GM18511 (cell line): ENCODE measurements around the gene LRRC37B.
A peak's percentile ranks its signal among the peaks of the same experiment; 100 is the strongest.
"Not testable (repeated sequence)": the region's sequence is repeated elsewhere in the genome, so short reads cannot be mapped to it uniquely, and the experiment has no call there.

Source experiments
- ATAC-seq: cut with Tn5 transposase; IDR thresholded peaks from one replicate; pipeline ENCODE4 v1.9.1; 2021; ENCODE audit warnings: mild to moderate bottlenecking, moderate library complexity; ENCODE audit not compliant: unreplicated experiment

LRRC37B gene

DNA sequence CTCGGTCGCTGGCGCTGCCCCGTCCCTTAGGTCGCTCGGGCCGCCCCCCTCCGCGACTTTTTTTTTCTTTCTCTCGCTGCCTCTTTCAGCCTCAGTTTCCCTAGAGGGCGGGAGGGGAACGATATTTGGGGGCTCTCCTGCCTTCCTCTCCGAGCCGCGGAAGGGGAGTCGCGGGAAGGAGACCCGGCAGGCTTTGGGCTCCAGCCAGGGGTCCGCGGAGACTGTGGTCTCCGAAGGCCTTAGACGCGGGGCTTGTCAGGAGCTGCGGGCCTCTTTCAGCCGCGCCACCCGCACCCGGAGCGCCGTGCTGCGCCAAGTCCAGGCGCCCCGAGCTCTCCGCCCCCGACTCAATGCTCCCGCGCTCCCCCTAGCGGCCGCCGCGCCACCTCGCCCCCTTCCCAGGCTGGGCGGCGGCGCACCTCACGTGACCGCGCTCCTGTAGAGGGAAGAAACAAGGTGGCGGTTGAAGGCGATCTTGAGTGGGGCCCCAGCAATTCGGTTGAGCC lies at the start of gene LRRC37B:
Gene LRRC37B, plus strand, starts transcription at position 427 of the 506 bp plus-strand sequence. CDS start 14,010 bp downstream, outside the sequence.
- ATAC-seq, result peak; percentile 92

DNA sequence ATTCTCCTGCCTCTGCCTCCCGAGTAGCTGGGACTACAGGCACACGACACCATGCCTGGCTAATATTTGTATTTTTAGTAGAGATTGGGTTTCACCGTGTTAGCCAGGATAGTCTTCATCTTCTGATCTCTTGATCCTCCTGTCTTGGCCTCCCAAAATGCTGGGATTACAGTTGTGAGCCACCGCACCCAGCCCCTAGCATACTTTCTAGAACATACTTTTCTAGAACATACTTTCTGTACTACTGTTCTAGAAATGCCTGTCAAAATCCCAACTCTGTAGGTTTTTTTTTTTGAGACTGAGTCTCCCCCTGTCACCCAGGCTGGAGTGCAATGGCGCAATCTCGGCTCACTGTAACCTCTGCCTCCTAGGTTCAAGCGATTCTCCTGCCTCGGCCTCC lies 43.1 kb upstream of the LRRC37B start:
- not testable (repeated sequence) for ATAC-seq

GRCh38 chr17:31967648-31968047 lies 39.5 kb upstream of the LRRC37B start:
- no peak for ATAC-seq

GRCh38 chr17:31970416-31970815 lies 36.8 kb upstream of the LRRC37B start:
- ATAC-seq, result not testable (repeated sequence)

DNA sequence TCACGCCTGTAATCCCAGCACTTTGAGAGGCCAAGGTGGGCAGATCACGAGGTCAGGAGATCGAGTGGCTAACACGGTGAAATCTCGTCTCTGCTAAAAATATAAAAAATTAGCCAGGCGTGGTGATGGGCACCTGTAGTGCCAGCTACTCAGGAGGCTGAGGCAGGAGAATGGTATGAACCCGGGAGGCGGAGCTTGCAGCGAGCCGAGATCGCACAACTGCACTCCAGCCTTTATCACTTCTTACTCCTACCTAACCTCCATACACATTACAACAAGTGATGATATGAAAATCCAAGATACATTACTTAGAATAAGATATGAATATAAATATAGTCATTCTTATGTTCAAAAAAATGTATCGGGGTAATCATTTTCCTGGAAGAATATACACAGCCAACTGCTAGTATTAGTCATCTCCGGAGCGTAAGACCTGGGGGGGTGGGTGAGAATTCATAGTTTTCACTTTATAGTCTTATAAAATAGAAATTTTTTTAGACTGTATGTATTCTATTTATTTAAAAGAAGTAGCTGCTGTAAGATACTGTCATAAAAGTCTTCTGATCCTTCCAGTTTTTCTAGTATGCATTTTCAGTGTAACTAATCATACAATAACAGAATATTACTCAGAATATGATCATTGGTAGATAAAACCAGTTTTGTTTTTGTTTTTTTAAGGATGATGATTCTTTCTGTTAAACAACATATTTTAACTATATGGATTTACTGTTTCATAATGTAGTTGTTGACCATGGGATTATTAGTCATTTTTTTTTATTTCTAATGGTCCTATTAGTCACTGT lies 32.7 kb upstream of the LRRC37B start:
- ATAC-seq, result not testable (repeated sequence)

DNA sequence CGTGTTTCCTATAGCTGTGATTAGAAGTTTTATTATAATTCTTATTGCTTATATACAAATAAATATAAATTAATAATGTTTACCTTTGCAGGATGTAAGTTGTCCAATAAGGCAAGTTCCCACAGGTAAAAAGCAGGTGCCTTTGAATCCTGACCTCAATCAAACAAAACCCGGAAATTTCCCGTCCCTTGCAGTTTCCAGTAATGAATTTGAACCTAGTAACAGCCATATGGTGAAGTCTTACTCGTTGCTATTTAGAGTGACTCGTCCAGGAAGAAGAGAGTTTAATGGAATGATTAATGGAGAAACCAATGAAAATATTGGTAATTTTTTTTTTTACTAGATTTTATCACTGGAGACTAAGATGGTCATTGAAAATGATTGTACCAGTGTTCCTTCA lies 31.8 kb upstream of the LRRC37B start:
- not testable (repeated sequence) for ATAC-seq

GRCh38 chr17:31991821-31992220 lies 15.4 kb upstream of the LRRC37B start:
- not testable (repeated sequence) for ATAC-seq

DNA sequence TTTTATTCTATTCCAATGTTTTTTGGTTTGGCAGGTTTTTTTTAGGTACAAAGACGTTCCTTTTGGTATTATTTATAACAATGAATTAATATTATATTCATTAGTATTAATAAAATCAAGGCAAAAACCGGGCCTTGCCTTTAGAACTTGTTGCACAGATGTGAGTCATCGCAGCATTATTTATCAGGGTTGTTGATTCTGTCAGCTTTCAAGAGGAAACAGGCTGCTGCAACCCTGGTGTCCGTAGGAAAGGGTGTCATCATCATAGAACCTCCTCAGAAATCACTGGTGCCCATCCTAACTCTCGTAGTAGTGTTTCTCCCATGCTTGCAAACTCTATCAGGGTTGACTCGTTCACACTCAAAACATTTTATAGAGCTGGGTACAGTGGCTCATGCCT lies 10.2 kb upstream of the LRRC37B start:
- ATAC-seq, result no peak

GRCh38 chr17:32007463-32008298 lies 498 bp downstream of the LRRC37B start:
- ATAC-seq, result peak; percentile 55

DNA sequence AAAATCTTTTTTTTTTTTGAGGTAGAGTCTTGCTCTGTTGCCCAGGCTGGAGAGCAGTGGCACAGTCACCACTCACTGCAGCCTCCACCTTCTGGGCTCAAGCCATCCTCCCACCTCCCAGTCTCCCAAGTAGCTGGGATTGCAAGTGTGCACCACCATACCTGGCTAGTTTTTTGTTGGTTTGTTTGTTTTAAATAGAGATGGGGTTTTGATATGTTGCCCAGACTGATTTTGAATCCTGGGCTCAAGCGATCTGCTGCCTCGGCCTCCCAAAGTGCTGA lies 2.0 kb downstream of the LRRC37B start:
- ATAC-seq, result no peak

- no peak for ATAC-seq
These were observed 2.9 kb downstream of the LRRC37B start for GRCh38 chr17:32010114-32010513.

DNA sequence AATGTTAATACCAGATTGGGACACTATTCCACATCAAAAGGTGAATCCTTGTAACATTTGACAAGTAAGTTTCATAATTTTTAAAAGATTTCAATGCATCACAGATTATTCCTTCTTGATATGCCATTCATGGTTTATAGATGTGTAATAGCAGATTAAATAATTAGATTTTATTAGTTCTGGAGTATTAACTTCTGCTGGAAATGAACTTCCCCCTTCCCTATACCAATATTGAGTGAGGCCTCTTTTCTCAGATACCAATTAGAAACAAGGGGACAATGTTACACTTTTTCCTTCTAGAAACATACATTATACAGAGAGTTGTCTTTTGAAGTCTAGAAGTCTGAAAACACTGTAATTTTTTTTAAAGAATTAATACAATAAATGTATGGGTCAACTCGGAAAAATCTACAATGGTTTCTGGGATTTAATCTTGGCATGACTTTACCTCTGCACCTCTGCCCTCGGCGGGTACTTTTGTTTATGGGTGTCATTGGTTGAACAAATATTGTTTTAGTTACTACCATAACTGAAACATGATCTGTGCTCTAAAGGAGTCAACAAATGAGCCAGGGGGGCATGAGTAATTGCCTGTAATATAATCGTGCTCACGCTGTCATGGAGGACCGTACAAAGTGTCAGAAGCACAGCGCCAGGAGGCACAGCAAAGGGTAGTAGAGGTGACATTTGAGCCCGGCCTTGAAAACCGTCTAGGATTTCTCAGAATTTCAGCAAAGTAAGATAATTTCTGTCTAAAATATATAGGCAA lies 8.2 kb downstream of the LRRC37B start:
- no peak for ATAC-seq

DNA sequence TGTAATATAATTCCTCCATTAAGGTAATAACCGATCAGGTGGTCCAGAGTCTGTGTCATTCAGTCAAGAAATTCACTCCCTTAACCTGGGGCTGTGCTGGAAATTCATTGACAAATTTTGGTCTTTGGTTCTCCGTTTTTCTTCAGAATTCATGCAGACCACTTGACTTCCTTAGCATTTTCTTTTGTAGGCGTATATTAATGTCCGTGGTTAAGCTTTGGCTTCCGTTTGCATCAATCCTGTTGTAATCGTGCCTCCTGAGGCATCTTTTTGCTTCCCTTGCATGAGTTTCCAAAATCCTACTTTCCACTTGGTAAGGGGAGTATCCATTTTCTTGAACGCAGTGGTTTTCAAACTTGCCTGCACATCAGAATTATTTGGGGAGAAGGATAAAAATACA lies 9.0 kb downstream of the LRRC37B start:
- ATAC-seq, result no peak

DNA sequence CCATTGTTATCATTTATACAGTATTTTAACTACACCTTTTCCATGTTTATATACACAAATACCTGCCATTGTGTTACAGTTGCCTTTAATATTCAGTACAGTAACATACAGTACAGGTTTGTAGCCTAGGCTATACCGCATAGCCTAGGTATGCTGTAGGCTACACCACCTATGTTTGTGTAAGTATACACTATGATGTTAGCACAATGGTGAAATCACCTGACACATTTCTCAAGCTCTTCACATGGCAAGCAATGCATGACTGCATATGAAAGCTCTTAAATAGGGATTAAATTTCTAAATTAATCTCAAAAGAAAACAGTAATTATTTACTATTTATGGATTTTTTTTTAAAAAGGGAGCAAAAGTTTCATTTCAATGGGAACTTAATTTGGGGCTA lies 12.0 kb downstream of the LRRC37B start:
- no peak for ATAC-seq

- ATAC-seq, result no peak
These were observed 13.9 kb downstream of the LRRC37B start for GRCh38 chr17:32020943-32021614.

DNA sequence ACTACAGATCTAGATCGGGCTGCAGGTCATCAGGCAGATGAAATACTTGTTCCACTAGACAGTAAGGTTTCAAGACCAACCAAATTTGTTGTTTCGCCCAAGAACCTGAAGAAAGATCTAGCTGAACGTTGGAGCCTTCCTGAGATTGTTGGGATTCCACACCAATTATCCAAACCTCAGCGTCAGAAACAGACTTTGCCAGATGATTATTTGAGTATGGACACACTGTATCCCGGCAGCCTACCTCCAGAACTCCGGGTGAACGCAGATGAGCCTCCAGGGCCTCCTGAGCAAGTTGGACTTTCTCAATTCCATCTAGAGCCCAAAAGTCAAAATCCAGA lies 14.4 kb downstream of the LRRC37B start:
- no peak for ATAC-seq

DNA sequence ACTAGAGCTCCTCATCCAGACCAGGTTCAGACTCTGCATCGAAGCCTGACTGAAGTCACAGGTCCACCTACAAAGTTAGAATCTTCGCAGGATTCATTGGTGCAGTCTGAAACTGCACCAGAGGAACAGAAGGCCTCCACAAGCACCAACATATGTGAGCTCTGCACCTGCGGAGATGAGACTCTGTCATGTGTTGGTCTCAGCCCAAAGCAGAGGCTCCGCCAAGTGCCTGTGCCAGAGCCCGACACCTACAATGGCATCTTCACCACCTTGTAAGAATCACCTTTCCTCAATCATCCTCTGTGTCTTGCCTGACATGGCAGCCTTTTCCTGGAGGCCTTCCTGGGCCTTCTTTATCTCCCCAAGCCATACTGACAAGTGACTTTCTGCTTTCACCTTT lies 15.4 kb downstream of the LRRC37B start:
- not testable (repeated sequence) for ATAC-seq

GRCh38 chr17:32027271-32027670 lies 20.1 kb downstream of the LRRC37B start:
- not testable (repeated sequence) for ATAC-seq

DNA sequence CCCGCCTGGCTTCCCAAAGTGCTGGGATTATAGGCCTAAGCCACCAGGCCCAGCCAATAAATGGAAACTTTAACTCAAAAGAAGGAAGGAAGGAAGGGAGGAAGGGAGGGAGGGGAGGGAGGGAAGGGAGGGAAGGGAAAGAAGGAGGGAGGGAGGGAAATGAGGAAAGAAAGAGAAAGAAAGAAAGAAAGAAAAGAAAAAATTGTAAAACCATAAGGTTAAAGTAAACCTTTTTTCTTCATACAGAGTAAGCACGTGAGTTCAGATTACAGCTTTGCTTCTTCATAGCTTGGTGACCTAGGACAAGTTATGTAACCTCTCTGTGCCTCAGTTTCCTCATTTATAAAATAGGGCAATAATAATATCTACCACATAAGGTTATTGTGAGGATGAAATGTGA lies 26.0 kb downstream of the LRRC37B start:
- ATAC-seq, result no peak

- not testable (repeated sequence) for ATAC-seq
These were observed 26.6 kb downstream of the LRRC37B start for GRCh38 chr17:32033812-32034211.

DNA sequence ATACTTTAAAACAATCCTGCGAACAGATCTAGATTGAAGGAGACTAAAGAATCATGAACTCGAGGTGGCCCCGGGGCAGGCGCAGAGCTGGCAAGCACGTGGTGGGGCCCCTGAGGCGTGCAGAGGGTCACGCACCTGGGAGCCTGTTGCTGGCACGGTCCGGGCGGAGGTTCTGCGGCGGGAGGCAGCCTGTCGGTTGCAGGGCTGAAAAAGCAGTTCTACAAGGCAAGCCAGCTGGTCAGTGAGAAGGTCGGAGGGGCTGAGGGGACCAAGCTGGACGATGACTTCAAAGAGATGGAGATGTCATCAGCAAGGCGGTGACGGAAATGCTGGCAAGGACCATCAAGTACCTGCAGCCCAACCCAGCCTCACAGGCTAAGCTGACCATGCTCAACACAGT lies 33.1 kb downstream of the LRRC37B start:
- ATAC-seq, result not testable (repeated sequence)
